UCSD-AML1 (cell line): Measurements from ENCODE around the gene IPPK.

Source experiments
- DNase-seq: peaks from one replicate; lab custom pipeline; 2025; ENCODE audit not compliant: unreplicated experiment; lab: John Stamatoyannopoulos, UW

Gene IPPK

GRCh38 chr9:92615790-92616189, 54.1 kb downstream of the IPPK start:
- DNase-seq = no peak

- no peak for DNase-seq
These were observed 55.0 kb downstream of the IPPK start for GRCh38 chr9:92614763-92615461.

GRCh38 chr9:92614123-92614510, 55.8 kb downstream of the IPPK start:
- no peak for DNase-seq

GRCh38 chr9:92613268-92614122, 56.4 kb downstream of the IPPK start:
- no peak for DNase-seq

DNA sequence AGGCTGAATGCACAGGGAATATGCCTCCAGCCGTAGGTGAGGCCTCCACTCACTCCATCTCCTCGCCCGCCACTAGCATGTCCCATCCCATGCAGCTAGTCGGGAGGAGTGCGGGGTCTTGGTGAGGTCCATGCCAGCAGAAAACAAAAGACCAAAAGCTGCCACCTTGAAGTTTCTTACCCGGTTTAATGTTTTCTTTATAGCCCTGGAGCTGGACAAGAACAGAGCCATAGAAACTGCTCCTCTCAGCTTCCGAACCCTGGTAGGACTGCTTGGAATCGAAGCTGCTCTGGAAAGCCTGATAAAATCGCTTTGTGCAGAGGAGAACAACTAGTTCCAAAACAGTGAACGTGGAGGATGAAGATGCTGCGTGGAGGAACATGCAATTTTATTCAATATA, 57.1 kb downstream of the IPPK start:
- DNase-seq = no peak

- DNase-seq = no peak
These were observed 57.6 kb downstream of the IPPK start for GRCh38 chr9:92612292-92612691.

GRCh38 chr9:92611621-92612285, 58.2 kb downstream of the IPPK start:
- DNase-seq = no peak

DNA sequence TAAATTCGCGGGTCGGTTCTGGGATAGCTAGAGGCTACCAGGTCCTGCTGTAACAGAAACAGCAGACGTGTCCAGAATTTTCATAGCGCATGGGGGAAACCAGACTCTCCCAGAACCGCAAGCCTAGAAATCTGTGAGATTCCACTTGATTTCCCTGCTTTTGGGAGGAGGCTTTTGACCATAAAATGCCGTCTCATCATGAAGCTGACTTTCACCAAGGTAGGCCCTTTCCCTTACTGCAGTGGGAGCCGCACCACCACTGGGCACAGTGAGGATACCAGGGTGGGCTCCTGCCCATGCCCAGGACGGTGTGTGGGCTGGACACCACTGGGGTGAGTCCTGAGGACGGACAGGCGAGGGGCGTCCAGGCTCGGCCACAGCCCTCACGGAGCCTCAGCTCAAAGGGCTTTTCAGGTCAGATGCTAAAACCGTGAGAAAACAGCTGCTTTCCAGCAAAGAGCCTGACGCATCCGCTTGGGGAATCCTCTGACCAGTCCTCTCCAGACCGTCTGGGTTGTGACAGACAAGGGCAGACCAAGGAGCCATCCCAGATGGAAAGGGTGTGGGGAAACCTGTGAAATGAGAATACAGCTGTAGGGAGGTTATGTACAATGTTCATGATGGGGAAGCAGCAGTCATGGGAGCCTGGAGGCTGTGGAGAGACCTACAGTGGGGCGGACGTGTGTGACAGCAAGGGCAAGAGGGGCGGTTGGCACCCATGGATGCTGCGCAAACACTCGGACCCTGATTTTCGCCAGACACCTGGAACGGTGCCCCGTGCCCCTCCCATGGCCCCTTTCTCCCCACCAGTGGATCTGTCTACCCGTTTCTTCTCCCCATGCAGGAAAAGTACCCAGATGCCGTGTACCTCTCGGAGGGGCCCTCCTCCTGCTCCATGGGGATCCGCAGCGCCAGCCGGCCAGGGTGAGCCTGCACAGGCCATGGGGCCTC, 59.2 kb downstream of the IPPK start:
- DNase-seq = no peak

GRCh38 chr9:92608909-92609445, 61.0 kb downstream of the IPPK start:
- DNase-seq = no peak

- DNase-seq = no peak
These were observed 61.6 kb downstream of the IPPK start for GRCh38 chr9:92608241-92608908.

DNA sequence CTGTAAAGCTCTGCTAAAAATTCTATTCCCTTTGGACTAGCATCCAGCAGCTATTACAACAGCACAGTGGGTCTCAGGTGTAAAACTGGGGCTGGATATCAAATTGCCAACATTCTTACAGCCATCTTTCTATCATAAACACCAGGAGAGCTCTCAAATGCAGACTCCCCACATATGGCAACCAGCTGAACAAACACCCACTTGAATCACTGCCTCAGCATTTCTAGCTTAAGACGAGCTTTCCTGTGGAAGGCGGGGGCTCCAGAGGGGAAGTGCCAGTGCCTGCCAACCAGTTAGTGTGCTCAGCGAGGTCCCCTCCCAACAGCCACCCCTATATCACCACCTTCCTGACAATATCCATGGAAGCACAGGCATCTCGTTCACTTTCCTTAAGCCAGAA, 62.2 kb downstream of the IPPK start:
- no peak for DNase-seq

DNA sequence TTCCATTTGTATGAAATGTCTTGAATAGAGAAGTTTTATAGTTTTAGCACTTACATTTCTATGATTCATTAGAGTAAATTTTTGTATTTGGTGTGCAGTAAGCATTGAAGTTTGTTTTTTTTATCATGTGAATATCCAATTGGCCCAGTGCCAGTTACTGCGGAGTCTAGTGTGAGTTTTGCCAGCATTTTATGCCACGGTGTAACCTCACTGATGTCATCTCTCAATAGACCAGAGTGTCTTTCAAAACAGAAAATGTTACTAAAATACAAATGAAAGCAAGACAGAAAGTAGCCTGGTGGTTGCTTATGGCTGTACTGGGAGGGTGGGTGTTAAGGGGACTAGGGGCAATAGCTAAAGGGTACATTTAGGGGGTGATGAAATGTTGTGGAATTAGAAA, 62.8 kb downstream of the IPPK start:
- no peak for DNase-seq

DNA sequence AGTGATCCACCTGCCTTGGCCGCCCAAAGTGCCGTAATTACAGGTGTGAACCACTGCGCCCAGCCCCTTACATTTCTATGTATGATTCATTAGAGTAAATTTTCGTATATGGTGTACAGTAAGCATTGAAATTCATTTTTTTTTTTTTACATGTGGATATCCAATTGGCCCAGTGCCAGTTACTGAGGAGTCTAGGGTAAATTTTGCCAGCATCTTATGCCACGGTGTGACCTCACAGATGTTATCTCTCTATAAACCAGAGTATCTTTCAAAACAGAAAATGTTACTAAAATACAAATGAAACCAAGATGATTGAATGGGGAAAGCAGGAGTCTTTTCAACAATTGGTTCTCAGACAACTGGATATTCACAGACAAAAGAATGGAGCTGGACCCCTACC, 64.7 kb downstream of the IPPK start:
- no peak for DNase-seq

- DNase-seq = no peak
These were observed 65.9 kb downstream of the IPPK start for GRCh38 chr9:92603990-92604389.

- no peak for DNase-seq
These were observed 66.8 kb downstream of the IPPK start for GRCh38 chr9:92603100-92603499.

GRCh38 chr9:92602413-92602812, 67.5 kb downstream of the IPPK start:
- DNase-seq = no peak

DNA sequence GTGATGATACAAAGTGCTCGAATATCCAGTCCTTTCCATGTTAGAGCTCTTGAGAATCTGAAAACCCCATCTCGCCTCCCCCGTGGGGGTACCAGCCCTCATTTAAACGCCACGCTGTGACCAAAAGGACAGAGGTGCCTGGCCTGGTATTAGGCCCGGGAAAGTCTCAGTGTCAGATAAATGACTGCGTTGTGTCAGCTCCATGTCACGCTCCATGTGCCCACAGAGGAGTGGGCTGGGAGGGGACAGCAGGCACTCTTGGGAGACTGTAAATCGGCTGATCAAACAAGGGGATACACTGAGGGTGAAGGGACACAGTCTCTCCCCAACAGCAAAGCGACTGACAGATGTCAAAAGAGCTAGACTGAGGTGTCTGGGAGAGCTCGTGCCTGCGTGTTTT, 68.5 kb downstream of the IPPK start:
- no peak for DNase-seq

DNA sequence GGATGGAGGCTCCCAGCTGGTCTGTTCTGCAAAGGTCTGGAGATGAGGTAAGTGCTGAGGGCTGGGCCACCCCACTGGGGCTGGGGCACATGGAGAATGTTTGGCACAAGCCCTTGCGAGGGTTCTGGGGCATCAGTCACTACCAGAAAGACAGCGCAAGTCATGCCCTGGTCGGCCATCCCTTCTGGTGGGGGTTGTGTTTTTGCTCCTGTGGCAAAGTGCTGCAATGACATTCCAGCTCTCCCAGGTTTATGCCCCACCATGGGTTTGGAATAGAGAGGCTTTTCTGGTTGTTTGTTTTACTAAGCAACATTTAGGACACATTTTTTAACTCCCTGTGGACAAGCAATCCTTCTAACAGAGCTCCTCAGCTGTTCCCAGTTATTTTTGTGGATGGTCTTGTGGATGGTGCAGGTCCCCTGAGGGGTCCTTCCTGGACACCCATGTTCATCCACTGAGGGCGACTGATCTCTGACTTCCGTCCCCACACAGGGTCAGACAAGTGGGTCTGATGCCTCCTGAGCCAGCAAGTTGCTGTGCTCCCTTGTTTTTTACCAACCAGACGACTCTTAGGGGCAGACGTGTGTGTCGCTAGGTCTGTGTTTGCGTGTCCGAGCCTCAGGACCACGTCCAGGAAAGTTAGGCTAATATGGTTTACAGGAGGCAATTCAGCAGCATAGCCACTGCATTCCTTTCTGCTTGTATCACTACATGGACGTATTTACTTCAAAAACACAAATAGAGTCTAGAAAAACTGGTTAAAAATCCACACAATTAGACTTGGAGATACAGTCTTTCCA, 69.3 kb downstream of the IPPK start:
- DNase-seq = no peak

DNA sequence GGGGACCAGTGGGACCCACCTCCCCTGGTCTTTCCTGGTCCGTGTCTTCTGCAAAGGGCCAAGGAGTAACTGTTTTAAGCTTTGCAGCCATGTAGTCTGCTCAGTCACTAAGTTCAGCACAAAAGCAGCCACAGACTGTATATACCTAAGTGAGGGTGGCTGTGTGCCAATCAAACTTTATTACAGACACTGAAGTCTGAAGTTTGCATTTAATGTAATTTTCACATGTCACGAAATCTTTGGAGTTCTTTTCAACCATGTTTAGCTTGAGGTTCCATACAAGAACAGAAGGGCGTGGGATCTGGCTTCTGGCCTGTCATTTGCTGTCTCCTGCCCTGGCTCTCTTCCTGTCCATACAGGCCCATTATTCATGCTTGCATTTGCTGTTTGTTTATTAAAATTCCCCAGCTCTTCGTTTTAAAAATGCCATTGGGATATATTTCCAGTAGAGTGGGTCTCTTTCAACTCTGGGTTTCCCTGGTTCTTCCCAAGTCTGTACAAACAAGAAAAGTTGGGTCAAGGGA, 69.9 kb downstream of the IPPK start:
- no peak for DNase-seq
